Measurements from ENCODE around the gene TRIP12. TPM values are rescaled to one million over a fixed set of nuclear protein-coding genes. Genes with fewer than 3 reads are reported as not detected.

Gene TRIP12
- total and polyA plus RNA-seq, 2 experiments from 2014 or later, result 21.5 to 133 TPM

- TF ChIP-seq, protein P1, sequence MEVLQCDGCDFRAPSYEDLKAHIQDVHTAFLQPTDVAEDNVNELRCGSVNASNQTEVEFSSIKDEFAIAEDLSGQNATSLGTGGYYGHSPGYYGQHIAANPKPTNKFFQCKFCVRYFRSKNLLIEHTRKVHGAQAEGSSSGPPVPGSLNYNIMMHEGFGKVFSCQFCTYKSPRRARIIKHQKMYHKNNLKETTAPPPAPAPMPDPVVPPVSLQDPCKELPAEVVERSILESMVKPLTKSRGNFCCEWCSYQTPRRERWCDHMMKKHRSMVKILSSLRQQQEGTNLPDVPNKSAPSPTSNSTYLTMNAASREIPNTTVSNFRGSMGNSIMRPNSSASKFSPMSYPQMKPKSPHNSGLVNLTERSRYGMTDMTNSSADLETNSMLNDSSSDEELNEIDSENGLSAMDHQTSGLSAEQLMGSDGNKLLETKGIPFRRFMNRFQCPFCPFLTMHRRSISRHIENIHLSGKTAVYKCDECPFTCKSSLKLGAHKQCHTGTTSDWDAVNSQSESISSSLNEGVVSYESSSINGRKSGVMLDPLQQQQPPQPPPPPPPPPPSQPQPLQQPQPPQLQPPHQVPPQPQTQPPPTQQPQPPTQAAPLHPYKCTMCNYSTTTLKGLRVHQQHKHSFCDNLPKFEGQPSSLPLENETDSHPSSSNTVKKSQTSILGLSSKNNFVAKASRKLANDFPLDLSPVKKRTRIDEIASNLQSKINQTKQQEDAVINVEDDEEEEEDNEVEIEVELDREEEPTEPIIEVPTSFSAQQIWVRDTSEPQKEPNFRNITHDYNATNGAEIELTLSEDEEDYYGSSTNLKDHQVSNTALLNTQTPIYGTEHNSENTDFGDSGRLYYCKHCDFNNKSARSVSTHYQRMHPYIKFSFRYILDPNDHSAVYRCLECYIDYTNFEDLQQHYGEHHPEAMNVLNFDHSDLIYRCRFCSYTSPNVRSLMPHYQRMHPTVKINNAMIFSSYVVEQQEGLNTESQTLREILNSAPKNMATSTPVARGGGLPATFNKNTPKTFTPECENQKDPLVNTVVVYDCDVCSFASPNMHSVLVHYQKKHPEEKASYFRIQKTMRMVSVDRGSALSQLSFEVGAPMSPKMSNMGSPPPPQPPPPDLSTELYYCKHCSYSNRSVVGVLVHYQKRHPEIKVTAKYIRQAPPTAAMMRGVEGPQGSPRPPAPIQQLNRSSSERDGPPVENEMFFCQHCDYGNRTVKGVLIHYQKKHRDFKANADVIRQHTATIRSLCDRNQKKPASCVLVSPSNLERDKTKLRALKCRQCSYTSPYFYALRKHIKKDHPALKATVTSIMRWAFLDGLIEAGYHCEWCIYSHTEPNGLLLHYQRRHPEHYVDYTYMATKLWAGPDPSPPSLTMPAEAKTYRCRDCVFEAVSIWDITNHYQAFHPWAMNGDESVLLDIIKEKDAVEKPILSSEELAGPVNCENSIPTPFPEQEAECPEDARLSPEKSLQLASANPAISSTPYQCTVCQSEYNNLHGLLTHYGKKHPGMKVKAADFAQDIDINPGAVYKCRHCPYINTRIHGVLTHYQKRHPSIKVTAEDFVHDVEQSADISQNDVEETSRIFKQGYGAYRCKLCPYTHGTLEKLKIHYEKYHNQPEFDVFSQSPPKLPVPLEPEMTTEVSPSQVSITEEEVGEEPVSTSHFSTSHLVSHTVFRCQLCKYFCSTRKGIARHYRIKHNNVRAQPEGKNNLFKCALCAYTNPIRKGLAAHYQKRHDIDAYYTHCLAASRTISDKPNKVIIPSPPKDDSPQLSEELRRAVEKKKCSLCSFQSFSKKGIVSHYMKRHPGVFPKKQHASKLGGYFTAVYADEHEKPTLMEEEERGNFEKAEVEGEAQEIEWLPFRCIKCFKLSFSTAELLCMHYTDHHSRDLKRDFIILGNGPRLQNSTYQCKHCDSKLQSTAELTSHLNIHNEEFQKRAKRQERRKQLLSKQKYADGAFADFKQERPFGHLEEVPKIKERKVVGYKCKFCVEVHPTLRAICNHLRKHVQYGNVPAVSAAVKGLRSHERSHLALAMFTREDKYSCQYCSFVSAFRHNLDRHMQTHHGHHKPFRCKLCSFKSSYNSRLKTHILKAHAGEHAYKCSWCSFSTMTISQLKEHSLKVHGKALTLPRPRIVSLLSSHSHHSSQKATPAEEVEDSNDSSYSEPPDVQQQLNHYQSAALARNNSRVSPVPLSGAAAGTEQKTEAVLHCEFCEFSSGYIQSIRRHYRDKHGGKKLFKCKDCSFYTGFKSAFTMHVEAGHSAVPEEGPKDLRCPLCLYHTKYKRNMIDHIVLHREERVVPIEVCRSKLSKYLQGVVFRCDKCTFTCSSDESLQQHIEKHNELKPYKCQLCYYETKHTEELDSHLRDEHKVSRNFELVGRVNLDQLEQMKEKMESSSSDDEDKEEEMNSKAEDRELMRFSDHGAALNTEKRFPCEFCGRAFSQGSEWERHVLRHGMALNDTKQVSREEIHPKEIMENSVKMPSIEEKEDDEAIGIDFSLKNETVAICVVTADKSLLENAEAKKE (CRISPR knock-in tag; IDR thresholded peaks at IDR 0.05), result no peak
- TF ChIP-seq CREB1 (CRISPR knock-in tag; IDR thresholded peaks at IDR 0.05; ENCODE audit: low read depth), result no peak
Measured at GRCh38 chr2:229726643-229727042, 195.2 kb downstream of the TRIP12 start (continued).

GRCh38 chr2:229725716-229726574 is 195.9 kb downstream of the TRIP12 start:
- Histone ChIP-seq H2AFZ (no peak overlapping the region; the same call in 1 of the 2 replicates), H3K36me3 (ENCODE audit: insufficient read depth) (no peaks in the 10 kb centered on the region), H3K79me2 (replicated peaks; ENCODE audit: insufficient read depth) (no peaks in the 10 kb centered on the region), H3F3A (replicated peaks; ENCODE audit: low read depth) (no peaks in the 10 kb centered on the region), H3K9me2 (ENCODE audit: insufficient read depth) (peaks cover 6% of the 10 kb centered on the region; the same call in 1 of the 2 replicates), H3K4me3 (no peak overlapping the region), H4K20me1 (replicated peaks; ENCODE audit: insufficient read depth) (no peaks in the 10 kb centered on the region), H3K27ac (ENCODE audit: low read depth) (no peak overlapping the region), H3K4me1 (ENCODE audit: insufficient read depth) (no peaks in the 10 kb centered on the region), H3K4me2 (no peak overlapping the region), H3K27me3 (ENCODE audit: insufficient read depth) (no peaks in the 10 kb centered on the region)
- Mint-ChIP-seq H3K4me1 (no peaks in the 10 kb centered on the region), H3K4me3 (no peak overlapping the region), H3K27ac (no peak overlapping the region; the same call in 1 of the 2 replicates), H3K36me3 (ENCODE audit: low read depth) (no peaks in the 10 kb centered on the region), H3K27me3 (ENCODE audit: insufficient read depth, low read depth, poor library complexity) (no peaks in the 10 kb centered on the region), H3K9me3 (no peaks in the 10 kb centered on the region)
- no peak for ATAC-seq
- DNase-seq (ENCODE audit: low spot score), result no peak
- TF ChIP-seq, protein P1 (CRISPR knock-in tag; IDR thresholded peaks at IDR 0.05), result no peak
- TF ChIP-seq JUNB (IDR thresholded peaks at IDR 0.05; ENCODE audit: unreplicated experiment) (no peak), EZH2phosphoT487 (IDR thresholded peaks at IDR 0.05; ENCODE audit: unreplicated experiment) (no peak), ZNF114 (CRISPR knock-in tag; IDR thresholded peaks at IDR 0.05) (no peak)

Measured in GM23338 (cell line).